IMR-90 (cell line): Measurements from ENCODE around the gene NTRK2. TPM values are rescaled to one million over a fixed set of nuclear protein-coding genes. Genes with fewer than 3 reads are reported as not detected.

Experiments
- ATAC-seq: fragments of 200-7000 bp; cut with Tn5 transposase; 2 replicates; pipeline ENCODE4 v1.9.1; 2020; ENCODE audit warnings: low read depth, mild to moderate bottlenecking, moderate library complexity
- BruUV-seq: library from RNA; stranded (reverse); fragments of 400-500 nt; replicated peaks from 2 replicates; lab custom pipeline; 2021; lab: Mats Ljungman, UMichigan
- CTCF ChIA-PET: fragments of 300-600 bp; formaldehyde crosslinking; extraction: SDS; loops from one replicate; lab custom pipeline; 2021; ENCODE audit warnings: antibody characterized with exemption; lab: Yijun Ruan, JAX
- POLR2A ChIA-PET: fragments of 300-600 bp; sonication (Branson Sonifier 250); formaldehyde crosslinking; loops from one replicate; lab custom pipeline; 2022; ENCODE audit warnings: antibody characterized with exemption; ENCODE audit not compliant: unreplicated experiment; lab: Charles Lee
- DNase-seq: peaks from one replicate; pipeline ENCODE4 v3.0.0; 2013
- H2AFZ ChIP-seq: replicated peaks from 2 replicates; pipeline ENCODE3; 2013; ENCODE audit warnings: low read length, mild to moderate bottlenecking; ENCODE audit not compliant: poor library complexity
- H2AK5ac ChIP-seq: 2 replicates; pipeline ENCODE4 v1.6.1; 2013; ENCODE audit warnings: low read depth, low read length, inconsistent platforms
- H2AK9ac ChIP-seq: replicated peaks from 2 replicates; pipeline ENCODE3; 2013; ENCODE audit warnings: mild to moderate bottlenecking, low read depth, low read length, moderate library complexity; ENCODE audit not compliant: poor library complexity
- H2BK120ac ChIP-seq: 2 replicates; pipeline ENCODE4 v1.6.1; 2013; ENCODE audit warnings: low read depth, low read length, inconsistent platforms
- H2BK15ac ChIP-seq: 3 replicates; pipeline ENCODE4 v1.6.1; 2013; ENCODE audit warnings: low read depth, low read length, inconsistent platforms
- H2BK20ac ChIP-seq: 2 replicates; pipeline ENCODE4 v1.6.1; 2013; ENCODE audit warnings: low read depth, mild to moderate bottlenecking, inconsistent platforms, low read length, moderate library complexity
- H2BK5ac ChIP-seq: 2 replicates; pipeline ENCODE4 v1.6.1; 2013; ENCODE audit warnings: mild to moderate bottlenecking, low read depth, low read length, inconsistent platforms; ENCODE audit not compliant: poor library complexity, severe bottlenecking
- H3K14ac ChIP-seq: replicated peaks from 2 replicates; pipeline ENCODE4 v1.6.1; 2013; ENCODE audit warnings: low read depth, low read length, inconsistent platforms
- H3K18ac ChIP-seq: 2 replicates; pipeline ENCODE4 v1.6.1; 2013; ENCODE audit warnings: low read depth, low read length, control low read depth
- H3K23ac ChIP-seq: 2 replicates; pipeline ENCODE4 v1.6.1; 2013; ENCODE audit warnings: low read depth, low read length, inconsistent platforms
- H3K27ac ChIP-seq: 2 replicates; pipeline ENCODE4 v1.5.1; 2013; ENCODE audit warnings: mild to moderate bottlenecking, control low read depth, low read length; ENCODE audit not compliant: insufficient read depth
- H3K27me3 ChIP-seq: 2 replicates; pipeline ENCODE4 v1.6.1; 2013; ENCODE audit warnings: low read length; ENCODE audit not compliant: control insufficient read depth, insufficient read depth
- H3K36me3 ChIP-seq: 2 replicates; pipeline ENCODE4 v1.6.1; 2013; ENCODE audit warnings: low read length, mixed read lengths; ENCODE audit not compliant: control insufficient read depth, insufficient read depth
- H3K4ac ChIP-seq: 2 replicates; pipeline ENCODE4 v1.6.1; 2013; ENCODE audit warnings: low read depth, low read length, inconsistent platforms
- H3K4me1 ChIP-seq: 2 replicates; pipeline ENCODE4 v1.6.1; 2013; ENCODE audit warnings: low read length, mixed read lengths; ENCODE audit not compliant: control insufficient read depth, insufficient read depth
- H3K4me2 ChIP-seq: 2 replicates; pipeline ENCODE4 v1.6.1; 2013; ENCODE audit warnings: low read depth, mild to moderate bottlenecking, control low read depth, low read length, moderate library complexity
- H3K4me3 ChIP-seq: 2 replicates; pipeline ENCODE4 v1.5.1; 2013; ENCODE audit warnings: low read depth, mild to moderate bottlenecking, control low read depth, low read length, moderate library complexity; ENCODE audit not compliant: insufficient read depth
- H3K56ac ChIP-seq: 2 replicates; pipeline ENCODE4 v1.6.1; 2013; ENCODE audit warnings: low read length, inconsistent platforms; ENCODE audit not compliant: insufficient read depth; ENCODE audit errors: extremely low read depth
- H3K79me1 ChIP-seq, 2 experiments: 2 replicates each; pipeline ENCODE4 v1.6.1; 2013; ENCODE audit warnings: low read length in 2 of 2, inconsistent platforms in 1 of 2, low read depth in 1 of 2
- H3K9ac ChIP-seq: 2 replicates; pipeline ENCODE4 v1.6.1; 2013; ENCODE audit warnings: low read depth, low read length, control low read depth
- H3K9me1 ChIP-seq: 2 replicates; pipeline ENCODE4 v1.6.1; 2013; ENCODE audit warnings: low read length, inconsistent platforms; ENCODE audit not compliant: insufficient read depth
- H3K9me3 ChIP-seq: 2 replicates; pipeline ENCODE4 v1.6.1; 2013; ENCODE audit warnings: low read length; ENCODE audit not compliant: control insufficient read depth, insufficient read depth
- H4K20me1 ChIP-seq: 2 replicates; pipeline ENCODE4 v1.6.1; 2013; ENCODE audit warnings: low read length, inconsistent platforms; ENCODE audit not compliant: insufficient read depth
- H4K5ac ChIP-seq: 2 replicates; pipeline ENCODE4 v1.6.1; 2013; ENCODE audit warnings: mild to moderate bottlenecking, low read depth, low read length, control low read depth
- H4K8ac ChIP-seq, 2 experiments: 2 replicates each; pipeline ENCODE4 v1.6.1; 2013; ENCODE audit warnings: low read depth in 2 of 2, low read length in 2 of 2, control low read depth in 1 of 2, inconsistent platforms in 1 of 2
- H4K91ac ChIP-seq: 2 replicates; pipeline ENCODE4 v1.6.1; 2013; ENCODE audit warnings: low read depth, low read length, inconsistent platforms; ENCODE audit not compliant: insufficient read depth
- BHLHE40 ChIP-seq: fragments of 150-350 bp; IDR thresholded peaks from 2 replicates; pipeline ENCODE4 v1.6.1; 2016; ENCODE audit warnings: mild to moderate bottlenecking, low read depth, low read length
- CHD1 ChIP-seq: IDR thresholded peaks from 2 replicates; pipeline ENCODE4 v1.6.1; 2012; ENCODE audit warnings: low read depth, low read length, improper control_type of control experiment
- CTCF ChIP-seq: conservative IDR thresholded peaks from 2 replicates; pipeline ENCODE4 v1.5.1; 2012; ENCODE audit warnings: mild to moderate bottlenecking, low read depth, low read length, improper control_type of control experiment
- ELK1 ChIP-seq: fragments of 150-350 bp; IDR thresholded peaks from 2 replicates; pipeline ENCODE4 v1.6.1; 2016; ENCODE audit warnings: low read depth, mild to moderate bottlenecking, low read length, moderate library complexity, borderline replicate concordance
- MAFK ChIP-seq: IDR thresholded peaks from 2 replicates; pipeline ENCODE4 v1.6.1; 2012; ENCODE audit warnings: low read depth, low read length, improper control_type of control experiment
- MAZ ChIP-seq: IDR thresholded peaks from 2 replicates; pipeline ENCODE4 v1.6.1; 2012; ENCODE audit warnings: low read depth, mild to moderate bottlenecking, low read length, improper control_type of control experiment, moderate library complexity, borderline replicate concordance
- MXI1 ChIP-seq: IDR thresholded peaks from 2 replicates; pipeline ENCODE4 v1.6.1; 2012; ENCODE audit warnings: low read depth, mild to moderate bottlenecking, low read length, moderate library complexity, borderline replicate concordance
- RAD21 ChIP-seq: IDR thresholded peaks from 2 replicates; pipeline ENCODE4 v1.6.1; 2012; ENCODE audit warnings: low read length, improper control_type of control experiment
- RFX5 ChIP-seq: IDR thresholded peaks from 2 replicates; pipeline ENCODE4 v1.8.0; 2012; ENCODE audit warnings: low read depth, mild to moderate bottlenecking, low read length, moderate library complexity
- SMC3 ChIP-seq: fragments of 150-350 bp; IDR thresholded peaks from 2 replicates; pipeline ENCODE4 v1.6.1; 2016; ENCODE audit warnings: low read depth, mild to moderate bottlenecking, antibody characterized with exemption, low read length, moderate library complexity
- USF2 ChIP-seq: fragments of 150-350 bp; IDR thresholded peaks from 2 replicates; pipeline ENCODE4 v1.6.1; 2017; ENCODE audit warnings: mild to moderate bottlenecking, antibody characterized with exemption, low read length, low read depth
- WGBS, 2 experiments: methylation state at CpG; one replicate each; pipeline versions ENCODE4 v1.1.5 to v1.1.7; 2013; ENCODE audit warnings: missing lambda C conversion rate in 2 of 2; ENCODE audit not compliant: insufficient read length in 1 of 2; ENCODE audit errors: extremely low coverage in 2 of 2; 5-methylcytosine and 5-hydroxymethylcytosine counted together
- dilution Hi-C: fragments of 300-500 bp; cut with HindIII; formaldehyde crosslinking; loops from one replicate; pipeline ENCODE4 v1.14.3; 2018; ENCODE audit warnings: low sequenced_read_pairs; ENCODE audit not compliant: unreplicated experiment
- in situ Hi-C: fragments of 300-500 bp; cut with MboI; formaldehyde crosslinking; loops from 3 replicates; pipeline ENCODE4 v1.14.3; 2019; ENCODE audit warnings: low sequenced_read_pairs, inconsistent platforms, mixed read lengths
- intact Hi-C: fragments of 100-400 bp; cut with micrococcal nuclease; formaldehyde crosslinking; loops from 2 replicates; pipeline ENCODE4 v1.10.0; 2022
- polyA plus RNA-seq, 3 experiments: library from polyadenylated mRNA; depleted of rRNA; stranded (reverse); fragments of >200 nt; gene quantifications; 2 replicates each; pipeline ENCODE4 v1.2.3, GENCODE V29; 2012; ENCODE audit warnings: low replicate concordance in 1 of 3
- total RNA-seq: library from RNA; depleted of rRNA; stranded (reverse); fragments of >200 nt; gene quantifications from 2 replicates; pipeline ENCODE4 v1.2.3, GENCODE V29; 2012

The NTRK2 gene
- total and polyA plus RNA-seq, 2 of the 4 experiments (the other 2 are of a cell fraction): under 0.01 to 0.02 TPM

- Histone ChIP-seq H2BK20ac (no peak overlapping the region), H2AK9ac (no peak overlapping the region), H2BK120ac (no peak overlapping the region), H3K36me3 (no peaks in the 10 kb centered on the region), H3K27me3 (no peaks in the 10 kb centered on the region), H3K56ac (no peak overlapping the region), H2BK15ac (no peak overlapping the region), H3K9me3 (peaks cover 25% of the 10 kb centered on the region), H2AK5ac (no peak overlapping the region), H3K23ac (no peak overlapping the region), H3K4ac (no peak overlapping the region), H3K4me3 (no peak overlapping the region), H2BK5ac (no peak overlapping the region), H4K20me1 (no peaks in the 10 kb centered on the region), H2AFZ (no peak overlapping the region), H3K14ac (no peak overlapping the region), H4K91ac (no peak overlapping the region), H3K4me2 (no peak overlapping the region), H3K4me1 (no peaks in the 10 kb centered on the region), H3K27ac (no peak overlapping the region), H3K79me1 (no peaks in the 10 kb centered on the region), H3K9ac (no peak overlapping the region), H4K5ac (no peak overlapping the region), H4K8ac (no peak overlapping the region), H3K9me1 (no peaks in the 10 kb centered on the region), H3K18ac (no peak overlapping the region)
- no peak for DNase-seq
- ATAC-seq: no peak
- 76% methylated on average over 4 of the region's 5 CpGs; no CpG with 5 or more reads in 1 of the 2 experiments for WGBS, 2 experiments
- no TSS peak for BruUV-seq
- ChIA-PET POLR2A (no interaction called here), CTCF (no interaction called here)
- in situ Hi-C loops (no loop called here), dilution Hi-C loops (no loop called here), intact Hi-C loops (no loop called here)
- TF ChIP-seq RFX5 (no peak), ELK1 (no peak), USF2 (no peak), MXI1 (no peak), RAD21 (no peak), MAZ (no peak), MAFK (no peak), CTCF (no peak), SMC3 (no peak), BHLHE40 (no peak), CHD1 (no peak)
Observed at GRCh38 chr9:84949971-84950370, 280.4 kb downstream of the NTRK2 start.
